ENCODE measurements around the gene KNTC1.

- TF ChIP-seq POLR2A (IDR thresholded peaks at IDR 0.05; ENCODE audit: low read length) (no peak), CEBPB (IDR thresholded peaks at IDR 0.05) (no peak), EP300 (IDR thresholded peaks at IDR 0.05) (no peak), CTCF (IDR thresholded peaks at IDR 0.05) (no peak), MYC (IDR thresholded peaks at IDR 0.05; ENCODE audit: borderline replicate concordance, low read length) (no peak), MAFK (IDR thresholded peaks at IDR 0.05; ENCODE audit: partially characterized antibody) (no peak), USF2 (IDR thresholded peaks at IDR 0.05) (no peak), MAX (IDR thresholded peaks at IDR 0.05) (no peak), JUN (IDR thresholded peaks at IDR 0.05) (no peak), RAD21 (conservative IDR thresholded peaks at IDR 0.05 in 1 of 2, IDR thresholded peaks at IDR 0.05 in 1 of 2) (no peak), RNF2 (IDR thresholded peaks at IDR 0.05; ENCODE audit: borderline replicate concordance, low read depth) (no peak), RFX5 (IDR thresholded peaks at IDR 0.05) (no peak), HMGXB4 (CRISPR knock-in tag; IDR thresholded peaks at IDR 0.05; ENCODE audit: borderline replicate concordance) (no peak), PBX3 (IDR thresholded peaks at IDR 0.05) (no peak)
Measured at GRCh38 chr12:122503783-122504590, 23.1 kb upstream of the KNTC1 start.

All from A549 (cell line).